Endothelial cell of umbilical vein (primary cell): Measurements from ENCODE around the gene FZD7. TPM values are rescaled to one million over a fixed set of nuclear protein-coding genes. Genes with fewer than 3 reads are reported as not detected.

Experiments
- BruUV-seq: library from RNA; stranded (reverse); fragments of 400-500 nt; replicated peaks from 2 replicates; lab custom pipeline; 2021; lab: Mats Ljungman, UMichigan
- CTCF ChIA-PET: fragments of 300-600, 350-600 bp; sonication (Branson Sonifier 250); formaldehyde crosslinking; loops from one replicate; lab custom pipeline; 2021; ENCODE audit warnings: antibody characterized with exemption, inconsistent platforms; lab: Charles Lee
- POLR2A ChIA-PET: fragments of 300-600, 350-600 bp; sonication (Branson Sonifier 250); formaldehyde crosslinking; loops from one replicate; lab custom pipeline; 2021; ENCODE audit warnings: antibody characterized with exemption, inconsistent platforms; lab: Charles Lee
- DNase-seq: peaks from one replicate; pipeline ENCODE4 v3.0.0-alpha.2; 2011; ENCODE audit warnings: low read depth, low spot score
- FAIRE-seq: peaks from 2 replicates; lab custom pipeline; 2011; peaks lifted over from hg19 to GRCh38; lab: Jason Lieb, UNC
- H2AFZ ChIP-seq: 2 replicates; pipeline ENCODE4 v1.6.0; 2012; ENCODE audit warnings: low read depth, low read length, control low read depth, inconsistent platforms
- H3K27ac ChIP-seq: 2 replicates; pipeline ENCODE4 v1.5.1; 2011; ENCODE audit warnings: low read depth, mild to moderate bottlenecking, control low read depth, low read length, moderate library complexity; ENCODE audit not compliant: insufficient read depth
- H3K27me3 ChIP-seq, 2 experiments: 2 replicates each; pipeline versions ENCODE4 v1.6.0 to v1.6.1; 2011; ENCODE audit warnings: low read length in 2 of 2, mixed read lengths in 1 of 2; ENCODE audit not compliant: control insufficient read depth in 2 of 2, insufficient read depth in 2 of 2
- H3K36me3 ChIP-seq, 2 experiments: 2 replicates in 1 of 2; 3 replicates in 1 of 2; pipeline ENCODE4 v1.5.1; 2011; ENCODE audit warnings: low read length in 2 of 2, mild to moderate bottlenecking in 1 of 2, moderate library complexity in 1 of 2; ENCODE audit not compliant: control insufficient read depth in 2 of 2, insufficient read depth in 2 of 2; ENCODE audit errors: extremely low read depth in 1 of 2
- H3K4me1 ChIP-seq: 3 replicates; pipeline ENCODE4 v1.5.1; 2011; ENCODE audit warnings: mild to moderate bottlenecking, low read length; ENCODE audit not compliant: control insufficient read depth, insufficient read depth; ENCODE audit errors: extremely low read depth
- H3K4me2 ChIP-seq: 2 replicates; pipeline ENCODE4 v1.6.1; 2011; ENCODE audit warnings: low read length, control low read depth, mixed read lengths; ENCODE audit not compliant: insufficient read depth
- H3K4me3 ChIP-seq, 3 experiments: fragments of 200-600 bp in 1 of 3; sonication (generic), shearing (Covaris generic) in 1 of 3; replicated peaks in 1 of 3; 2 replicates each; pipeline ENCODE4 v1.5.1; 2011 to 2016; ENCODE audit warnings: control low read depth in 3 of 3, low read length in 3 of 3, mild to moderate bottlenecking in 2 of 3, inconsistent platforms in 1 of 3, low read depth in 1 of 3, moderate library complexity in 1 of 3; ENCODE audit not compliant: insufficient read depth in 1 of 3
- H3K79me2 ChIP-seq: 2 replicates; pipeline ENCODE4 v1.6.0; 2012; ENCODE audit warnings: low read length, inconsistent platforms; ENCODE audit not compliant: control insufficient read depth, insufficient read depth
- H3K9ac ChIP-seq: replicated peaks from 2 replicates; pipeline ENCODE3; 2011; ENCODE audit warnings: low read length, control low read depth; ENCODE audit not compliant: insufficient read depth; ENCODE audit errors: extremely low read depth
- H3K9me1 ChIP-seq: replicated peaks from 3 replicates; pipeline ENCODE4 v1.6.0; 2011; ENCODE audit warnings: mild to moderate bottlenecking, low read length; ENCODE audit not compliant: control insufficient read depth, insufficient read depth; ENCODE audit errors: extremely low read depth
- H3K9me3 ChIP-seq: replicated peaks from 2 replicates; pipeline ENCODE4 v1.5.1; 2012; ENCODE audit warnings: low read length, inconsistent platforms; ENCODE audit not compliant: control insufficient read depth, insufficient read depth
- H4K20me1 ChIP-seq: replicated peaks from 2 replicates; pipeline ENCODE3; 2011; ENCODE audit warnings: mild to moderate bottlenecking, low read length; ENCODE audit not compliant: control insufficient read depth, insufficient read depth; ENCODE audit errors: extremely low read depth
- EZH2 ChIP-seq: IDR thresholded peaks from 2 replicates; pipeline ENCODE4 v1.6.1; 2012; ENCODE audit warnings: borderline replicate concordance, low read depth, mild to moderate bottlenecking, moderate library complexity, low read length, inconsistent platforms; ENCODE audit not compliant: severe bottlenecking
- FOS ChIP-seq: IDR thresholded peaks from 2 replicates; pipeline ENCODE4 v1.6.1; 2011; ENCODE audit warnings: mild to moderate bottlenecking, low read length, moderate library complexity, borderline replicate concordance; ENCODE audit not compliant: insufficient read depth
- JUN ChIP-seq: IDR thresholded peaks from 2 replicates; pipeline ENCODE4 v1.6.1; 2011; ENCODE audit warnings: borderline replicate concordance, low read depth; ENCODE audit not compliant: insufficient read length, insufficient read depth
- MYC ChIP-seq: IDR thresholded peaks from one replicate; pipeline ENCODE4 v1.6.1; 2011; ENCODE audit warnings: mild to moderate bottlenecking, low read depth, low read length
- POLR2A ChIP-seq: IDR thresholded peaks from 2 replicates; pipeline ENCODE4 v1.6.1; 2012; ENCODE audit warnings: low read depth, mild to moderate bottlenecking, control low read depth, low read length
- dilution Hi-C: fragments of 300-500 bp; cut with MboI; formaldehyde crosslinking; loops from one replicate; pipeline ENCODE4 v1.15.0; 2019; ENCODE audit warnings: low sequenced_read_pairs; ENCODE audit not compliant: extremely low pct_ligation_motif_present
- intact Hi-C: fragments of 100-400 bp; cut with micrococcal nuclease; formaldehyde crosslinking; loops from one replicate; pipeline ENCODE4 v1.10.0; 2022
- polyA plus RNA-seq, 4 experiments: library from polyadenylated mRNA; depleted of rRNA in 3 of 4; stranded (reverse) in 3 of 4; unstranded in 1 of 4; fragments of >200 nt; gene quantifications; 2 replicates each; pipeline versions ENCODE4 v1.2.1 to v1.2.3, GENCODE V29; 2011 to 2012; ENCODE audit warnings: missing spikeins in 1 of 4
- total RNA-seq: library from RNA; stranded (reverse); gene quantifications from 2 replicates; pipeline ENCODE4 v1.2.3, GENCODE V29; 2021
- TF ChIP-seq, protein P1 (sequence below), 2 donors: IDR thresholded peaks; 1 replicate in 1 of 2; 2 replicates in 1 of 2; pipeline ENCODE4 v1.5.1; 2011; ENCODE audit warnings: low read length in 2 of 2, mild to moderate bottlenecking in 2 of 2, moderate library complexity in 2 of 2, control low read depth in 1 of 2, inconsistent platforms in 1 of 2, low read depth in 1 of 2; ENCODE audit not compliant: insufficient read depth in 1 of 2; ENCODE audit errors: extremely low read depth in 1 of 2

The FZD7 gene
- total and polyA plus RNA-seq, 2 donors (not counting 3 experiments of a cell fraction or from before 2014, with no cell fraction given): 0.15 to 0.29 TPM

DNA sequence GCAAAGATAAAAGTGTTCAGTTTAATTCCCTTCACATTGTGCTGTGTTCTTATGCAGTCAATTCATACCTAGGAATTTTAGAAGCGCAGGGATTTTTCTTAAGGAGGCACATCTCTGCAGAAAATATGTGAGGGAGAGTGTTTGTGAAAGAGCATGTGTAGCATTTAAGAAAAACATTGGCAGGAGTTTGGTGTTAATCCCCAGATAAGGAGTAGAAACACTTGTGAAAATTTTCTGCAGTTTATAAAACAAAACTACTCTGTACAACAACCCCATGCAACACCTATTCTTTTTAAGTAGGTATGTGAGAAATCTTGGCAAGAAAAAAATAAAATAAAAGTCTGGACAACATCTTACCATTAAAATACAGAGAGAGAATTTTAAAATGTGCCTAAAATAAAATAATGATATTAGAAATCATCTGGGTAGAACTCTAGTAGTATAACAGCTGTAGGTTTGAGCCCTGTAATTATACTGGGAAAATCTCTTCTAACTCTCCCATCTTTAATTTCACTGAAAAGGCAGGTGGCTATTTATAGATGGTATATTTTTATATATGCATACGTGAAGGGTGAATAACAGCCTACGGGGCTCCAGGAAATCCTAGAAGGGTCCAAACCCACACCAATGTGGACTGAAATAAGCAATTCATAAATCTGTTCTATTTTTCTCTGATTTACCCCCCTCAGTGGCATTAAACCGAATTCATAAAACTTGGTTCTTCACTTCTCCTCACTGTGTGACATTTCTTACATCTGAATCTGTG is 6.6 kb downstream of the FZD7 start:
- no peak overlapping the region for H3K4me3 ChIP-seq
- H3K9me3 ChIP-seq: no peaks in the 10 kb centered on the region
- no TSS peak for BruUV-seq
- ChIA-PET CTCF (interaction anchor here (1.5 kb wide), 1 partner anchor 180 kb away, joined by 4 read pairs; no protein-coding TSS in a partner anchor), POLR2A (no interaction called here)
- DNase-seq: no peak
- dilution Hi-C loops (no loop called here), intact Hi-C loops (no loop called here)
- no peak for TF ChIP-seq EZH2
- TF ChIP-seq POLR2A: no peak
- TF ChIP-seq MYC: no peak
- TF ChIP-seq FOS: no peak
- TF ChIP-seq JUN: no peak
- TF ChIP-seq, protein P1, sequence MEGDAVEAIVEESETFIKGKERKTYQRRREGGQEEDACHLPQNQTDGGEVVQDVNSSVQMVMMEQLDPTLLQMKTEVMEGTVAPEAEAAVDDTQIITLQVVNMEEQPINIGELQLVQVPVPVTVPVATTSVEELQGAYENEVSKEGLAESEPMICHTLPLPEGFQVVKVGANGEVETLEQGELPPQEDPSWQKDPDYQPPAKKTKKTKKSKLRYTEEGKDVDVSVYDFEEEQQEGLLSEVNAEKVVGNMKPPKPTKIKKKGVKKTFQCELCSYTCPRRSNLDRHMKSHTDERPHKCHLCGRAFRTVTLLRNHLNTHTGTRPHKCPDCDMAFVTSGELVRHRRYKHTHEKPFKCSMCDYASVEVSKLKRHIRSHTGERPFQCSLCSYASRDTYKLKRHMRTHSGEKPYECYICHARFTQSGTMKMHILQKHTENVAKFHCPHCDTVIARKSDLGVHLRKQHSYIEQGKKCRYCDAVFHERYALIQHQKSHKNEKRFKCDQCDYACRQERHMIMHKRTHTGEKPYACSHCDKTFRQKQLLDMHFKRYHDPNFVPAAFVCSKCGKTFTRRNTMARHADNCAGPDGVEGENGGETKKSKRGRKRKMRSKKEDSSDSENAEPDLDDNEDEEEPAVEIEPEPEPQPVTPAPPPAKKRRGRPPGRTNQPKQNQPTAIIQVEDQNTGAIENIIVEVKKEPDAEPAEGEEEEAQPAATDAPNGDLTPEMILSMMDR (IDR thresholded peaks at IDR 0.05; ENCODE audit: extremely low read depth in 1 of 2, insufficient read depth in 1 of 2, low read depth in 1 of 2, low read length in 2 of 2): no peak
- no peak overlapping the region for H3K9ac ChIP-seq
- no peaks in the 10 kb centered on the region for H3K9me1 ChIP-seq
- no peak overlapping the region for H2AFZ ChIP-seq
- H3K79me2 ChIP-seq: no peaks in the 10 kb centered on the region
- no peaks in the 10 kb centered on the region for H3K36me3 ChIP-seq
- FAIRE-seq: no peak
- no peaks in the 10 kb centered on the region for H3K4me1 ChIP-seq
- H3K4me2 ChIP-seq: no peak overlapping the region
- no peak overlapping the region for H3K27ac ChIP-seq
- H4K20me1 ChIP-seq: no peaks in the 10 kb centered on the region
- H3K27me3 ChIP-seq: peaks cover 67 to 77% of the 10 kb centered on the region in 2 experiments
